ENCODE results near the gene NXN. TPM values are rescaled to one million over a fixed set of nuclear protein-coding genes. Genes with fewer than 3 reads are reported as not detected.
"Not testable (repeated sequence)": the region's sequence is repeated elsewhere in the genome, so short reads cannot be mapped to it uniquely, and the experiment has no call there.

The NXN gene
- total RNA-seq, 1 experiment from 2014 or later = 48.4 TPM

DNA sequence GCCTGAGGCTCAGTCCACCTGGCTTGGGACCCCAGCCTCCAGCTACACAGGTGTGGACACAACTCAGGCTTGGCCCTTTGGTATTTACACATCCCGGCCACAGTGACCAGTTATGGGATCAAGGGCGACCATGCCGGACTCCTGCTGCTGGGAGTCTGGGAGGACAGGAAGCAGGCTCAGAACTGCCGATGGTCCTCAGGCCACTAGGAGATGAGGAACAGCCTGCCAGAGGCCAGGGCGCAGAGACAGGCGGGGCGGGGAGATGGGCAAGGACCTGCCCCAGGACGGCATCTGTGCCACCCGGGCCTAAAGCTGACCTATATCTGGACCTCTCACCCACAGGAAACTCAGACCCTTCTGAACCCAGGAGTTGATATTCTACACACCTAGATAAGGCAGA is 12.5 kb downstream of the NXN start:
- DNase-seq (ENCODE audit: low read depth in 1 of 2, low spot score in 2 of 2) = no peak
- 0 out of 2 replicates have a peak, but pooled peaks cover 3% of the 10 kb centered on the region for H3K4me1 ChIP-seq (replicated peaks)
- H3K27me3 ChIP-seq (replicated peaks) = no peaks in the 10 kb centered on the region
- no peak overlapping the region for H3K4me3 ChIP-seq
- no peaks in the 10 kb centered on the region for H3K36me3 ChIP-seq
- H3K27ac ChIP-seq = no peak overlapping the region
- no peaks in the 10 kb centered on the region for H3K9me3 ChIP-seq (replicated peaks)

DNA sequence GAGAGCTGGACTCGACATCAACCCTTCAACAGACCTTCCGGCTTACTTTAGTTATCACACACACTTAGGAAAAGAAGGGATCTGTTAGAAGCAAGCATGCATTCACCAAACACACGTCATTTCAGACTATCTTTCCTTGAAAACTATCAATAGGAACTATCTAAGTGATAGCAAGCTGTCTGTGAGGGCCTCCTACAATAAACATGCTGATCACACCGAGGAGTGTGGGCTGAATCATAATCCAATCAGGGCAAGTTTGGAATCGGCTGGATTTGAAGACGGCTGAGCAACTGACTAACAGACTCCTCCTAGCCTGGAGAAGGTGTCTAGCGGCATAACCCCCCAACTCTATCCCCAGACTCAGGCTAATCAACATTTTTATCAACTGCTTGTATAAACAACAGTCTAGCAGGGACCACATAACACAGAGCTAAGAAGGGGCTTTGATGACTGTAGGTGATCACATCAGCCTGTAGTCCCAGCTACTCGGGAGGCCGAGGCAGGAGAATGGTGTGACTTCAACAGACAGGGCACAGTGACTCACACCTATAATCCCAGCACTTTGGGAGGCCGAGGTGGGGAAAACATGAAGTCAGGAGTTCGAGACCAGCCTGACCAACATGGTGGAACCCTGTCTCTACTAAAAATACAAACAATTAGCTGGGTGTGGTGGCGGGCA is 14.1 kb downstream of the NXN start:
- no peaks in the 10 kb centered on the region for H3K9me3 ChIP-seq (replicated peaks)
- H3K27me3 ChIP-seq (replicated peaks) = no peaks in the 10 kb centered on the region
- no peak overlapping the region for H3K27ac ChIP-seq
- no peak overlapping the region for H3K4me3 ChIP-seq
- no peak for DNase-seq (ENCODE audit: low read depth in 1 of 2, low spot score in 2 of 2)
- H3K36me3 ChIP-seq = no peaks in the 10 kb centered on the region
- 0 out of 2 replicates have a peak, but pooled peaks cover 3% of the 10 kb centered on the region for H3K4me1 ChIP-seq (replicated peaks)

DNA sequence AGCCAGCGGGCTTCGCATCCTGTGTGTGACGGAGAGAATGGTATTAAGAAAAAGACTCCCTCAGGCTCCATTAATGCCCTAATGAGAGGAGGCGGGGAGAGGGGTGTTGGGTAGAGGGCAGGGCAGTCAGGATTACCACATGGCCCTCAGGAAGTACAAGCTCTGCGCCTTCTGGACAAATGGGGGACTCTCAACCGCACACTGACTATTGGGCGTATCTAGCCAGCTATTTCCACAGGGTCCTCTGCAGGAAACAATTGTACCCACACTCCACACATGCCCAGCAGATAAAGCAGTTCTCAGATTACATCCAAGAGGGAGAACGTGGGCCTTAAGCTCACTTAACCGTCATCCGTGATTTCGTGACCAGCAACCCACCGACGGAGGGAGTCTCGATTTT is 14.7 kb downstream of the NXN start:
- Histone ChIP-seq H3K27me3 (replicated peaks) (no peaks in the 10 kb centered on the region), H3K27ac (no peak overlapping the region), H3K4me3 (no peak overlapping the region), H3K4me1 (replicated peaks) (0 out of 2 replicates have a peak, but pooled peaks cover 3% of the 10 kb centered on the region), H3K36me3 (no peaks in the 10 kb centered on the region), H3K9me3 (replicated peaks) (no peaks in the 10 kb centered on the region)
- DNase-seq (ENCODE audit: low read depth in 1 of 2, low spot score in 2 of 2) = no peak

DNA sequence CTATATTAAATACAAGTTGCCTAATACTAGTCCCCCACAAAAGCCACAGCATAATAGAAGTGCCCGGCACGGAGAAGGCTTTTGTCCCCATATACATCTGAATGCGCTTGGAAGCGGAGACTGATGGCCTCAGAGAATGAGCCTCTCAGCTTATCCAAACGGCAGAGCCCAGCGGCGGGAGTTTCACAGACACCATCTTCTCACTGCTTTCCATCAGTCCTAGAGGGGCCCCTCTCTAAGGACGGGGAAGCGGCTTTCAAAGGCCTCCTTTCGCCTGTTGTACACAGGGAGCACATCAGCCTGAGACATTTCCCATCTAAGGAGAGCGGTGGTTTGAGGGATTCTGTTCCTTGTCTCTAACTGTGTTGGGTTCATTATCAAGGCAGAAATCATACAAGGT is 16.9 kb downstream of the NXN start:
- no peaks in the 10 kb centered on the region for H3K9me3 ChIP-seq (replicated peaks)
- H3K4me1 ChIP-seq (replicated peaks) = 0 out of 2 replicates have a peak, but pooled peaks cover 3% of the 10 kb centered on the region
- no peak overlapping the region for H3K27ac ChIP-seq
- DNase-seq (ENCODE audit: low read depth in 1 of 2, low spot score in 2 of 2) = no peak
- H3K27me3 ChIP-seq (replicated peaks) = no peaks in the 10 kb centered on the region
- H3K4me3 ChIP-seq = no peak overlapping the region
- H3K36me3 ChIP-seq = no peaks in the 10 kb centered on the region

DNA sequence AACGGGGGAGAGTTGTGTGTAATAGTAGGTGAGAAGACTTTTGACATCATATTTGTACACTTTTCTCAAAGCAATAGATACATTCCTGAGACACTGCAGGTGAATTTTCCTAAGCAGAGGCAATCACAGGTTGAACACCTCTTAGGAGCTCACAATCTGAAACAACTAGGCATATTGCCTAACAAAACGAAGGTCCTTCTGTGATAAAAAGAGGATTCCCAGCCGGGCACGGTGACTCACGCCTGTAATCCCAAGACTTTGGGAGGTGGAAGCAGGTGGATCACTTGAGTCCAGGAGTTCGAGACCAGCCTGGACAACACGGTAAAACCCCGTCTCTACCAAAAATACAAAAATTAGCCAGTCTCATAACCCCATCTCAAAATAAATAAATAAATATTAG is 17.4 kb downstream of the NXN start:
- no peaks in the 10 kb centered on the region for H3K27me3 ChIP-seq (replicated peaks)
- no peaks in the 10 kb centered on the region for H3K36me3 ChIP-seq
- DNase-seq (ENCODE audit: low read depth in 1 of 2, low spot score in 2 of 2) = no peak
- 0 out of 2 replicates have a peak, but pooled peaks cover 3% of the 10 kb centered on the region for H3K4me1 ChIP-seq (replicated peaks)
- no peak overlapping the region for H3K4me3 ChIP-seq
- H3K27ac ChIP-seq = no peak overlapping the region
- H3K9me3 ChIP-seq (replicated peaks) = no peaks in the 10 kb centered on the region

DNA sequence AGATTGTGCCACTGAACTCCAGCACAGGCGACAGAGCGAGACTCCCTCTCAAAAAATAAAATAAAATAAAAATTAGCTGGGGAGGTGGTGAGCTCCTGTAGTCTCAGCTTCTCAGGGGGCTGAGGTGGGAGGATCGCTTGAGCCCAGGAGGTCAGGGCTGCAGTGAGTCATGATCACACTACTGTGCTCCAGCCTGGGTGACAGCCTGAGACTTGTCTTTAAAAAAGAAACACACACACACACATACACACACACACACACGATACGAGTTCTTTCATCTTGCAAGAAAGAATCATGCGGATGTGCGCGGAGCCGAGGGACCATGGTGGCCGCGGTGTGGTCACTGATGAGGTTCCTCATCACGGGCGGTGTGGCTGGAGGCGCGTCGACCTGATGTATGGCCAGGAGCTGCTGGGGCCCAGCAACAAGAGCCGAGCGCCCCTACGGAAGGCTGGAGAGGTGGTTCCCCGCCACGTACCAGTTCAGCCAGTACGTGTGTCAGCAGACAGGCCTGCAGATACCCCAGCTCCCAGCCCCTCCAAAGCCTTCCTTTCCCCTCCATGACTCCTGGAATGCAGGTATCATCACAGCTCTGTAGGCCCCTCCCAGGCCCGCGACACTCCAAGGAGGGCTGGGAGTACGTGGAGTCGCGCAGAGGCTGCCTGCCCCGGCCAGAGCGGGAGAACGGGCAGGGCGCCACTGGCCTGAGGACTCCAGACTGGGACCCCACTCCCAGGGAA is 20.7 kb downstream of the NXN start:
- no peak for DNase-seq (ENCODE audit: low read depth in 1 of 2, low spot score in 2 of 2)

DNA sequence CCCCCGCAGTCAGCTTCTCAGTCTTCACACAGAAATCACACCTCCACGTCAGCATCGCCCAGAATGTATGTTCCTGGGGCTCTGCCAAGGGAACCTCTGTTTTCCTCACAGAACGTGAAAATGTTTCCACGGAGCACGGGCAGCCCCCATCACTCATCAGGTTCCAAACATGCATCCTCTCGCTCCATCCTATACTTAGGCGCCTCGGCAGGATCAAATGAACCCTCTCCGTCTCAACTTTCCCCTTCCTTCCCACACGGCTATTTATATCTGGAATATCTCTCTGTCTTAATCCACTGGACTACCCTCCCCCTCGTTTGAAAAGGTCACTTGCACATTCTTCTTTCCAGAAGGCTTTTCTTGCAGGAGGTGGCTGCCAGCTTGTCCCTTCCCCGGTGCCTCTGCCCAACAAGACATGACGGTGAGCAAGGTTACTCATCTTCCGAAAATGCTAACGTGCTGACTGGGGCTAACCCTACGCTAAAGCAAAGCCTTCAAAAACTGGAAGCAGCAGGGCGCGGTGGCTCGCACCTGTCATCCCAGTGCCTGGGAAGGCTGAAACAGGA is 21.6 kb downstream of the NXN start:
- H3K27ac ChIP-seq = no peak overlapping the region
- peaks cover 20% of the 10 kb centered on the region for H3K4me1 ChIP-seq (replicated peaks)
- H3K27me3 ChIP-seq (replicated peaks) = no peaks in the 10 kb centered on the region
- H3K4me3 ChIP-seq = no peak overlapping the region
- H3K9me3 ChIP-seq (replicated peaks) = no peaks in the 10 kb centered on the region
- no peaks in the 10 kb centered on the region for H3K36me3 ChIP-seq
- no peak for DNase-seq (ENCODE audit: low read depth in 1 of 2, low spot score in 2 of 2)

More for the DNA sequence above, 20.7 kb downstream of the NXN start:
- H3K27me3 ChIP-seq (replicated peaks) = no peaks in the 10 kb centered on the region
- no peak overlapping the region for H3K27ac ChIP-seq
- H3K9me3 ChIP-seq (replicated peaks) = no peaks in the 10 kb centered on the region
- no peaks in the 10 kb centered on the region for H3K36me3 ChIP-seq
- peaks cover 16% of the 10 kb centered on the region for H3K4me1 ChIP-seq (replicated peaks)
- H3K4me3 ChIP-seq = no peak overlapping the region

DNA sequence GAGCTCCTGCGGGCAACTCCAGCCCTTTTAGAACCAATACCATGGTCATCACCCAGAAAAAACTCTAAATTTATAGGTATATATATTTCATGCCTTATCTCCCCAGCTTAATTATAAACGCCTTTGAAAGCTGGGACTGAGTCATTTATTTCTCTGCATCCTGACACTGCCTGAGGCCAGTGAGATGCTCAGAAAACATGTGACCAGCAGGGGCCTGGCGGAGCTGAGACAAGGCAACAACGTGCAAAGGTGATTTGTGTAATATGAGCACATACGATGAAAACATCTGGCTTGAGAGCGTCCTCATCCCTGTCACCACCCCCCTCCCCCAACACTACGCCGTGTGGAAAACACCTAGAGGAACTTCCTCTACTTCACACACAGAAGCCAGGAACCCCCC is 22.7 kb downstream of the NXN start:
- no peak for DNase-seq (ENCODE audit: low read depth in 1 of 2, low spot score in 2 of 2)
- no peaks in the 10 kb centered on the region for H3K36me3 ChIP-seq

DNA sequence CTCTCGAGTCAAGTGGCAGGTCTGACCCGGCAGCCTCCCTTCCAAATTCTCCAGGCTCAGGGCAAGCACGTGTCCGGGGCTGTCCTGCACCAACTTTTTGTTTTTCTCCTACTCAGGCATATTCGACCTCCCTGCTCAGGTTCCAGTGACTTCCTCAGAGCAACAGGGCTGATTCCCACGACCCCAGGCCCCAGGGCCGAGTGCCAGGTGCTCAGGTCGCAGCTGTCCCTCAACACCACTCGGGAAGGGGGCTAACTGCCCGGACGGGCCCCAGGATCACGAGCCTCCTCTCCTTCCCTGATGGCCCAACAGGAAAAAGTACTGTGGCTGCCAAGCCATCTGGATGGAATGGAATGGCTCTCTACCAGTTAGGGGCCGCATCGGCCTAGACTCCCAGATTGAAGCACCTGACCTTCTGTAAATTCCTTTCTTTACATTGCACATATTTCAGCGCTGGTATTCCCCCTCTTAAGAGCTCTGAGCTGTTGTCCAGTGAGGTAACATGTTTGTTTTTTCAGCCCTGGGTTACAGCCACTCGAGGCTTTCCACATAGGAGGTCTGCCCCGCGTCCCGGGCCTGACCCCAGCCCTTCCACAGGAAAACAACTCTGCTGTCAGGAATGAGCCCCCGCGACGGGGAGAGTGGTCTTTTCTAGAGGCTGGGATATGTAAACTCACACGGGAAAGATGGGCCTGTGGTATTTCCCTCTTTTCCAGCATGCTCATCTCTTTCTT is 25.0 kb downstream of the NXN start:
- peak overlapping the region; percentile 76 for H3K27ac ChIP-seq
- DNase-seq (ENCODE audit: low read depth in 1 of 2, low spot score in 2 of 2) = peak; percentile 94 to 96
- H3K4me1 ChIP-seq (replicated peaks) = peaks cover 41% of the 10 kb centered on the region
- no peaks in the 10 kb centered on the region for H3K27me3 ChIP-seq (replicated peaks)
- no peak overlapping the region for H3K4me3 ChIP-seq
- no peaks in the 10 kb centered on the region for H3K9me3 ChIP-seq (replicated peaks)
- H3K36me3 ChIP-seq = no peaks in the 10 kb centered on the region

More for the DNA sequence above, 22.7 kb downstream of the NXN start:
- Histone ChIP-seq H3K4me3 (no peak overlapping the region), H3K4me1 (replicated peaks) (peaks cover 21% of the 10 kb centered on the region), H3K27me3 (replicated peaks) (no peaks in the 10 kb centered on the region), H3K9me3 (replicated peaks) (no peaks in the 10 kb centered on the region), H3K27ac (no peak overlapping the region)

DNA sequence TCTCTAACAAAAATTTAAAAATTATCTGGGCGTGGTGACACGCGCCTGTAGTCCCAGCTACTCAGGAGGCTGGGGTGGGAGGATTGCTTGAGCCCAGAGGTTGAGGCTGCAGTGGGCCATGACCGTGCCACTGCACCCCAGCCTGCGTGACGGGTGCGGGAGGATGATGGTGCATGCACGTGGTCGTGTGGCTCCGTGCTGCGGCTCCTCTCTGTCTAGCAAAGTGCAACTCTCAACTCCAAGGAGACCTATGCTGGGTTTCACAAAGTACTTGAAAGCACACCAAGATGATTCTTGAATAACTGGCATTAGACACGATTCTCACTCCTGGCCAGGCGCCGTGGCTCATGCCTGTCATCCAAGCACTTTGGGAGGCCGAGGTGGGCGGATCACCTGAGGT is 25.8 kb downstream of the NXN start:
- Histone ChIP-seq H3K36me3 (no peaks in the 10 kb centered on the region), H3K27ac (0 out of 2 replicates have a peak overlapping the region, but pooled peaks have one; percentile 67), H3K4me3 (no peak overlapping the region), H3K9me3 (replicated peaks) (no peaks in the 10 kb centered on the region), H3K27me3 (replicated peaks) (no peaks in the 10 kb centered on the region), H3K4me1 (replicated peaks) (peaks cover 41% of the 10 kb centered on the region)
- DNase-seq (ENCODE audit: low read depth in 1 of 2, low spot score in 2 of 2) = no peak

DNA sequence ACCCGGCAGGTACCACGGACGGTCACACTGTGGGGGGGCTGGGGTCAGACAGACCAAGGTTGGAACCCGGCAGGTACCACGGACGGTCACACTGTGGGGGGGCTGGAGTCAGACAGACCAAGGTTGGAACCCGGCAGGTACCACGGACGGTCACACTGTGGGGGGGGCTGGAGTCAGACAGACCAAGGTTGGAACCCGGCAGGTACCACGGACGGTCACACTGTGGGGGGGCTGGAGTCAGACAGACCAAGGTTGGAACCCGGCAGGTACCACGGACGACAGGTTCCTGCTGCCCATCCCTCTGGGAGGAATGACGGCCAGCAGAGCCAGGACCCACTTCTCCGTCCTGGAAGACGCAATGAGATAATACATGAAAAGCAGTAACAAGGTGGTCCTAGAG is 27.0 kb downstream of the NXN start:
- not testable (repeated sequence) for H3K27me3 ChIP-seq (replicated peaks); DNase-seq (ENCODE audit: low read depth in 1 of 2, low spot score in 2 of 2); H3K27ac ChIP-seq; H3K9me3 ChIP-seq (replicated peaks); H3K36me3 ChIP-seq; H3K4me3 ChIP-seq
- H3K4me1 ChIP-seq (replicated peaks) = peaks cover 41% of the 10 kb centered on the region

DNA sequence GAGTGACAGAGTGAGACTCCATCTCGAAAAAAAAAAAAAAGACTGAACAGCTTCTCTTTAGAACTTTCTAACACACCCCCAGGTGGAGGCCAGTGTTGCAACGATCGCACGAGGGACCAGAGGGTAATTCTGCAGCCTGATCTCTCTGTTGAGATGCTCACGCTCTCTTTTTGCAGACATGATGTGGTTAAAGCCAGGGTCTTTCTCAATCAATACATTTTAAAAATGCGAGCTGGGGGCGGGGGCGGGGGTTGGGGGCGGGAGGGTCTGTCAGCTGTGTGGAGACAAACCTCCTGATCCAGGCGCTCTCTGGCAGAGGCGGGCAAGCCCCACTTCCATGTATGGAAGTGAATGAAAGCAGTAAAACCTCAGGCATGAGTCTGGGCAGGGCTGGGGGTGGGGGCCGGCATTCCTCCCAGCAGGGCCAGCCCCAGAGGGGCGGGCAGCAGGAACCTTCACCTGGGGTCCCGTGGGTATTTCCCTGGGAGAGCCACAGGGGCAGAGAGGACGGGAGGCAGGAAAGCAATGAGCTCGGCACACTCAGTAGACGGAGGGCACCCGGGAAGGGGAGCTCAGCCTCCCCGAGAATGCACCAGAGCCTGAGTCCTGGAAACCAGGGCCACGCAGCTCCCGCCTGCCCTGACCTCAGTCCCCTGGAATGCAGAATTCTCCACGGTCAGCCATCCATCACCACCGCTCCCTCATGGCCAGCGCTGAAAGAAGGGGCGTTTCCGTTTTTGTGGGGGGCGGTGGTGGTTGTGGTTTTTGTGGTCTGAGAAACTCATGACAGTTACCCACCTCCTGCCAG is 28.0 kb downstream of the NXN start:
- DNase-seq (ENCODE audit: low read depth in 1 of 2, low spot score in 2 of 2) = peak; percentile 92 to 97
- peaks cover 41% of the 10 kb centered on the region for H3K4me1 ChIP-seq (replicated peaks)
- no peaks in the 10 kb centered on the region for H3K27me3 ChIP-seq (replicated peaks)
- no peaks in the 10 kb centered on the region for H3K9me3 ChIP-seq (replicated peaks)
- no peaks in the 10 kb centered on the region for H3K36me3 ChIP-seq
- peak overlapping the region; percentile 98 for H3K27ac ChIP-seq
- peak overlapping the region; percentile 21 for H3K4me3 ChIP-seq
